ENCODE data around the gene SAMM50.
A peak's percentile ranks its signal among the peaks of the same experiment; 100 is the strongest.

The SAMM50 gene

GRCh38 chr22:43948836-43949406 lies 6.3 kb upstream of the SAMM50 start:
- no peak for DNase-seq (ENCODE audit: insufficient read length)
- FAIRE-seq, result no peak

GRCh38 chr22:43951391-43951790 lies 3.9 kb upstream of the SAMM50 start:
- FAIRE-seq (no peak), DNase-seq (ENCODE audit: insufficient read length) (no peak)
- TF ChIP-seq POLR2A (IDR thresholded peaks at IDR 0.05; ENCODE audit: low read depth, low read length), result no peak
- no peak for TF ChIP-seq TAF1 (IDR thresholded peaks at IDR 0.05; ENCODE audit: borderline replicate concordance, low read depth, low read length)
- TF ChIP-seq POLR2AphosphoS5 (IDR thresholded peaks at IDR 0.05; ENCODE audit: low read depth, low read length), result no peak

More at GRCh38 chr22:43948836-43949406, 6.3 kb upstream of the SAMM50 start:
- no peak for TF ChIP-seq POLR2AphosphoS5 (IDR thresholded peaks at IDR 0.05; ENCODE audit: low read depth, low read length)
- no peak for TF ChIP-seq POLR2A (IDR thresholded peaks at IDR 0.05; ENCODE audit: low read depth, low read length)
- TF ChIP-seq TAF1 (IDR thresholded peaks at IDR 0.05; ENCODE audit: borderline replicate concordance, low read depth, low read length), result no peak

DNA sequence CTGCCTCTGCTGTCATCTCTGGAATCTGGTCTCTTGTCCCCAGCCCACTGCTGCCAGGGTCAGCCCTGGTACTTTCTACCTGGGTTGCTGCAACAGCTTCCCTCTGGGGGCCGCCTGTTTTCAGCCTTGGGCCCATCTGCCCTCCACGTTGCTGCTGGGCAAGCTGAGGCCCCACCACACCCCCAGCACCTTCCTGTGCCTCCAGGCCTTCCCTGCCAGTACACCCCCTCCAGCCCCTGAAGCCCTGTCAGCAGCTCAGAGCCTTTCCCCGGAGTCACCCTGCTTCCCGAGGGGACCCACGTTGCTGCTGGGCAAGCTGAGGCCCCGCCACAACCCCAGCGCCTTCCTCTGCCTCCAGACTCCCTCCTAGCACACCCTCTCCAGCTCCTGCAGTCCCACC lies 3.3 kb upstream of the SAMM50 start:
- no peak for FAIRE-seq
- TF ChIP-seq TAF1 (IDR thresholded peaks at IDR 0.05; ENCODE audit: borderline replicate concordance, low read depth, low read length), result no peak
- no peak for TF ChIP-seq POLR2AphosphoS5 (IDR thresholded peaks at IDR 0.05; ENCODE audit: low read depth, low read length)
- TF ChIP-seq POLR2A (IDR thresholded peaks at IDR 0.05; ENCODE audit: low read depth, low read length), result no peak
- DNase-seq (ENCODE audit: insufficient read length), result no peak

DNA sequence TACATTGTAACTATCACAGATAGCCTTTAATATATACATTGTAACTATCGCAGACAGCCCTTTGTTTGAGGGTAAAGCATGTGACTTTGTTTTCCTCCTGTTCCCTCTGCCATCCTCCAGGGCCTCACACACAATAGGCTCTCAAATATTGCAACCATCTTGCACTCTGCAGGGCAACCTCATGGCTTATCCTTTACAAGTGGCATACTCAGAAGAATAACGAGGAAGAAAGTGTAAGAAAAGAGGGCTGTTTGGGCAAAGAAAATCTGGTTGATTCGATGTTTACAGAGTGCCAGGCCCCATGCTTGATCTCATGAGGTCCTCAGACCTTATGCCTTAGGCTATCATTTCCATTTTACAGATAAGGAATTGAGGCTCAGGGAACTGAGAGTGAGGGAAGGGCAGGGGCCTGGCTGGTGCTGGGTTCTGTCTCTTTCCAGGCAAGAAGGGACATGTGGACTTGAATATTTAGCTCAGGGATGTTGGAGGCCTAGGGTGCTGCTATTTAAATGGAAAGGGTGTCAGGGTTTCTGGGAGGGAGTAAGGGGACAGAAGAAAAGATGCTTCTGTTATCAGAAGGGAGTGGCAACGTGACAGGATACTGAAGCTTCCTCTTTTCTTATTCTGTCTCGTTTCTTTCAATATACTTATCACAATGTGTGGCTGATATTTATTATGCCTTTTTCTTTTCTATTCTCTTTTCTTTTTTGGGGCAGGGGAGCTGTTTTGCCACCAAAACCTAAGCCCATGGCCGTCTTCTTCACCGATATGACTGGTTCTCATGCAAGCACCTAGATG lies 1.1 kb upstream of the SAMM50 start:
- DNase-seq (ENCODE audit: insufficient read length), result no peak
- FAIRE-seq, result peak; percentile 14
- no peak for TF ChIP-seq POLR2AphosphoS5 (IDR thresholded peaks at IDR 0.05; ENCODE audit: low read depth, low read length)
- no peak for TF ChIP-seq TAF1 (IDR thresholded peaks at IDR 0.05; ENCODE audit: borderline replicate concordance, low read depth, low read length)
- no peak for TF ChIP-seq POLR2A (IDR thresholded peaks at IDR 0.05; ENCODE audit: low read depth, low read length)

DNA sequence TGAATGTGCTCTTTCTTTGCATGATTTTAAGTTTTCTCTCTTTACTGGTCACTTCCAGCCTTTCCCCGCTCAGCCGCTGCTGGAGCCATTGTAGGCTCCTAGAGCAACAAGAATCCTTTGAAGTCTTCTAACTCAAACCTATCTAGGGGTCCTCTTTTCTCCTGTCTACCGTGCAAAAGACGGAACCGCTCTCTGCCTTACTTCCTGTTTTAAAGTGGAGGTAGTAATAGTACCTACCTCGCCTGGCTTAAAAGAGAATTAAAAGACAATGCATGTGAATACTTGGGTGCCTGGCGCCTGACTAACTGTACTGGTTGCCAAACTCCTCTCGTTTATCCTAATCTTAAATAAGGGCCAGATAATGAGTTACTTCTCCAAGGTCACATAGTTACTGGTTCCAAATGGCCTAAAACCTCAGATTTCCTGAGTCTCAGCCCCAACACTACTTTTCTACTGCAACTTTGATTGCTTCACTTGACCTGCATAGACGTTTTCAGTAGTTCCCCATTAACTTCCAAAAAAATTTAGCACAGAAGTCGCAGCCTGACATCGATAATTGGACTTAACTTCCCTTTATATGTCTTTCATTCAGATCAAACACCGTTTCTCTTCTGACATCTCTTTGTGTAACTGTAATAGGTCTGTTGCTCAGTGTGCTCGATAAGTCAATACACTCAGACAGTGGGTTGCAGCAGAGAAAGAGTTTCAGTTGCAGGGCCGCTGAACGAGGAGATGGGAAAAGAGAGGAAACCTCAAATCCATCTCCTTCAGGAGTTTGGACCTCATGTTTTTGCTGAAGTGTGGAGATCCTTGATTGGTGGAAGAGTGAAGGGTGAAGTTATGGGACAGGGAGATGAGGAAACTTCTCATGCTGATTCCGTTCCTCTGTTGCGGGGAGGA lies 891 bp downstream of the SAMM50 start:
- TF ChIP-seq POLR2AphosphoS5 (IDR thresholded peaks at IDR 0.05; ENCODE audit: low read depth, low read length), result no peak
- no peak for TF ChIP-seq TAF1 (IDR thresholded peaks at IDR 0.05; ENCODE audit: borderline replicate concordance, low read depth, low read length)
- no peak for TF ChIP-seq POLR2A (IDR thresholded peaks at IDR 0.05; ENCODE audit: low read depth, low read length)
- DNase-seq (ENCODE audit: insufficient read length) (no peak), FAIRE-seq (no peak)

- TF ChIP-seq POLR2AphosphoS5 (IDR thresholded peaks at IDR 0.05; ENCODE audit: low read depth, low read length), result no peak
- no peak for DNase-seq (ENCODE audit: insufficient read length)
- FAIRE-seq, result no peak
Observed at GRCh38 chr22:43956805-43957463, 1.7 kb downstream of the SAMM50 start.

GRCh38 chr22:43957871-43958270 lies 2.6 kb downstream of the SAMM50 start:
- FAIRE-seq (no peak), DNase-seq (ENCODE audit: insufficient read length) (no peak)
- TF ChIP-seq POLR2AphosphoS5 (IDR thresholded peaks at IDR 0.05; ENCODE audit: low read depth, low read length) (no peak), POLR2A (IDR thresholded peaks at IDR 0.05; ENCODE audit: low read depth, low read length) (no peak), TAF1 (IDR thresholded peaks at IDR 0.05; ENCODE audit: borderline replicate concordance, low read depth, low read length) (no peak)

- no peak for FAIRE-seq
Observed at GRCh38 chr22:43964314-43964857, 9.1 kb downstream of the SAMM50 start.

DNA sequence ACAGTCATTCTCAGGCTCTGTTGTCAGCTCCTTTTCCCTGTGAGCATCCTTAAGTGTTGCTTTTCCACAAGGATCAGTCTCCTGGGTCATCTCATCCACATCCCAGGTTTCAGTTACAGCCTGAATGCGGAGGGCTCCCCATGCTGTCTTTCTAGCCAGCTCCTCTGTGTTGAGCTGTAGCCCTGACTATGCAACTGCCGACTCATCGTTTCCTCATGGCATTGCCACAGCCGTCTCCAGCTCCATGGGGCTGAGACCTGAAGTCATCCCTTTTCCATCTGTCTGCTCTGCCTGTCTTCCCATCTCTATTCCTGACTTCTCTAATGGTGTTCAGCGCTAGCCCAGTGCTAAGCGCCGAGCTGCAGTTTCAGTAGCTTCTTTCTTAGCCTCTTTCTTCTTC lies 11.8 kb downstream of the SAMM50 start:
- FAIRE-seq (no peak), DNase-seq (ENCODE audit: insufficient read length) (no peak)
- TF ChIP-seq POLR2AphosphoS5 (IDR thresholded peaks at IDR 0.05; ENCODE audit: low read depth, low read length) (no peak), TAF1 (IDR thresholded peaks at IDR 0.05; ENCODE audit: borderline replicate concordance, low read depth, low read length) (no peak), POLR2A (IDR thresholded peaks at IDR 0.05; ENCODE audit: low read depth, low read length) (no peak)

More at GRCh38 chr22:43964314-43964857, 9.1 kb downstream of the SAMM50 start:
- DNase-seq (ENCODE audit: insufficient read length), result no peak
- no peak for TF ChIP-seq POLR2AphosphoS5 (IDR thresholded peaks at IDR 0.05; ENCODE audit: low read depth, low read length)

DNA sequence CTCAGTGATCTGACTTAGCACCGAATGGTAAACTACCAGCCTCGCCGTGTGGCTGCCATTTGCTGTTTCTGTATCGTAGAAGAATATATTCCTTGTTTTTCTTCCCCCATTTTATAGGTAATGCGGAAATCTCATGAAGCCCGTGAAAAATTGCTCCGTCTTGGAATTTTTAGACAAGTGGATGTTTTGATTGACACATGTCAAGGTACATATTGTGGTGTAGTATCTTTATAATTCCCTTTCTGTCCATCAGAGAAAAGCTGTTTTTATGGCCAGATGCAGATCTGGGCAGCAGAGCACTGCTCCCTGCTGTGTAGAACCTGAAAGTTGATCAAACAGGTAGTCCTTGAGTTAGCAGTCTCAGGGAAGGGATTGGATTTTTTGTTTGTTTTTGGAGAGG lies 13.4 kb downstream of the SAMM50 start:
- no peak for FAIRE-seq
- no peak for TF ChIP-seq TAF1 (IDR thresholded peaks at IDR 0.05; ENCODE audit: borderline replicate concordance, low read depth, low read length)
- TF ChIP-seq POLR2A (IDR thresholded peaks at IDR 0.05; ENCODE audit: low read depth, low read length), result no peak
- TF ChIP-seq POLR2AphosphoS5 (IDR thresholded peaks at IDR 0.05; ENCODE audit: low read depth, low read length), result no peak
- no peak for DNase-seq (ENCODE audit: insufficient read length)
